Epithelial cell of proximal tubule (primary cell): ENCODE measurements around the gene CCDC13. TPM values are rescaled to one million over a fixed set of nuclear protein-coding genes. Genes with fewer than 3 reads are reported as not detected.
"Not testable (repeated sequence)": the region's sequence is repeated elsewhere in the genome, so short reads cannot be mapped to it uniquely, and the experiment has no call there.

Experiments used
- DNase-seq: peaks from one replicate; pipeline ENCODE4 v3.0.0-alpha.2; 2011; ENCODE audit warnings: low read depth
- H3K4me3 ChIP-seq: 2 replicates; pipeline ENCODE4 v1.5.1; 2011; ENCODE audit warnings: low read depth, mild to moderate bottlenecking, low read length
- total RNA-seq: library from RNA; depleted of rRNA; stranded (reverse); fragments of >200 nt; gene quantifications from 2 replicates; pipeline ENCODE4 v1.2.3, GENCODE V29; 2015
- TF ChIP-seq, protein P1 (sequence below): conservative IDR thresholded peaks from 2 replicates; pipeline ENCODE4 v1.5.1; 2012; ENCODE audit warnings: low read depth, mild to moderate bottlenecking, low read length

CCDC13 gene
- total RNA-seq, 1 donor from 2014 or later: 1.7 TPM

DNA sequence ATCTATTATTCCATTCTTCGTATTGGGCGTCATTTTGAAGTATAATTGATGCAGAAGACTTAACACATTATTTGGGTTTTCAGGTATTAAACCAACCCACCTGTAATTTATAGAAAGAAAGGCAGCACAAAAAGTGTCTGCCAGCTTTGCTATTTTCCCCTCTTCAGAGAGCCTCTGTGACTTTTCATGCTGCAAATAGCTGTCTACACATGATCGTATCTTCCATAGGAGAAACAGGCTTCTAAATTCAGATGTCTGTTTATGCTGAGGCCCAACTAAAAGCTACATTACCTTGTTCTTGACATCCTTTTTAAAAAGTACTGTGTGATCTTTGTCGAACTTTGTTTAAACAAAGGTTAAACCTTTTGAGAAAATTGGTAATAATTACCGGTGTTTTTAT, 41.2 kb upstream of the CCDC13 start:
- TF ChIP-seq, protein P1, sequence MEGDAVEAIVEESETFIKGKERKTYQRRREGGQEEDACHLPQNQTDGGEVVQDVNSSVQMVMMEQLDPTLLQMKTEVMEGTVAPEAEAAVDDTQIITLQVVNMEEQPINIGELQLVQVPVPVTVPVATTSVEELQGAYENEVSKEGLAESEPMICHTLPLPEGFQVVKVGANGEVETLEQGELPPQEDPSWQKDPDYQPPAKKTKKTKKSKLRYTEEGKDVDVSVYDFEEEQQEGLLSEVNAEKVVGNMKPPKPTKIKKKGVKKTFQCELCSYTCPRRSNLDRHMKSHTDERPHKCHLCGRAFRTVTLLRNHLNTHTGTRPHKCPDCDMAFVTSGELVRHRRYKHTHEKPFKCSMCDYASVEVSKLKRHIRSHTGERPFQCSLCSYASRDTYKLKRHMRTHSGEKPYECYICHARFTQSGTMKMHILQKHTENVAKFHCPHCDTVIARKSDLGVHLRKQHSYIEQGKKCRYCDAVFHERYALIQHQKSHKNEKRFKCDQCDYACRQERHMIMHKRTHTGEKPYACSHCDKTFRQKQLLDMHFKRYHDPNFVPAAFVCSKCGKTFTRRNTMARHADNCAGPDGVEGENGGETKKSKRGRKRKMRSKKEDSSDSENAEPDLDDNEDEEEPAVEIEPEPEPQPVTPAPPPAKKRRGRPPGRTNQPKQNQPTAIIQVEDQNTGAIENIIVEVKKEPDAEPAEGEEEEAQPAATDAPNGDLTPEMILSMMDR: no peak
- DNase-seq: no peak
- no peak overlapping the region for H3K4me3 ChIP-seq

DNA sequence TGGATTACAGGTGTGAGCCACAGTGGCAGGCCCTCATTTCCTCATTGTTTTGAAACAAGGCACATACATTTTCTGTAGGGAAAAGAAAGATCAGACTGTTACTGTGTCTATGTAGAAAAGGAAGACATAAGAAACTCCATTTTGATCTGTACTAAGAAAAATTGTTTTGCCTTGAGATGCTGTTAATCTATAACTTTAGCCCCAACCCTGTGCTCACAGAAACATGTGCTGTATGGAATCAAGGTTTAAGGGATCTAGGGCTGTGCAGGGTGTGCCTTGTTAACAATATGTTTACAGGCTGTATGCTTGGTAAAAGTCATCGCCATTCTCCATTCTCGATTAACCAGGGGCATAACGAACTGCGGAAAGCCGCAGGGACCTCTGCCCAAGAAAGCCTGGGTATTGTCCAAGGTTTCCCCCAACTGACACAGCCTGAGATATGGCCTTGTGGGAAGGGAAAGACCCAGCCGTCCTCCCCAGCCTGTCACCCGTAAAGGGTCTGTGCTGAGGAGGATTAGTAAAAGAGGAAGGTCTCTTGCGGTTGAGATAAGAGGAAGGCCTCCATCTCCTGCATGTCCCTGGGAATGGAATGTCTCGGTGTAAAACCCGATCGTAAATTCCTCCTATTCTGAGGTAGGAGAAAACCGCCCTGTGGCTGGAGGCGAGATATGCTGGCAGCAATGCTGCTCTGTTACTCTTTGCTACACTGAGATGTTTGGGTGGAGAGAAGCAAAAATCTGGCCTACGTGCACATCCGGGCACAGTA, 38.2 kb upstream of the CCDC13 start:
- DNase-seq, H3K4me3 ChIP-seq: not testable (repeated sequence)

DNA sequence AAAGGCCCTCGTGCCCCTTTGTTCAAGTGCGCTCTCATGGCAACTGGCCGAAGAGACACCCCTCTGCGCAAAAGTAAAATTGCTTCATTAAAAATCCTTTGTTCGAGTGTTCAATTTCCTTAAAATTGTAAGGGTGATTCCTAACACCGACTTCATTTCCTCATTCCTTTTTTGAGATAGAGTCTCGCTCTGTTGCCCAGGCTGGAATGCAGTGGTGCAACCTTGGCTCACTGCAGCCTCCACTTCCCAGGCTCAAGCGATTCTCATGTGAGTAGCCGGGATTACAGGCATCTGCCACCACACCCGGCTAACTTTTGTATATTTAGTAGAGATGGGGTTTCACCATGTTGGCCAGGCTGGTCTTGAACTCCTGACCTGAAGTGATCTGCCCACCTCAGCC, 37.7 kb upstream of the CCDC13 start:
- not testable (repeated sequence) for DNase-seq

DNA sequence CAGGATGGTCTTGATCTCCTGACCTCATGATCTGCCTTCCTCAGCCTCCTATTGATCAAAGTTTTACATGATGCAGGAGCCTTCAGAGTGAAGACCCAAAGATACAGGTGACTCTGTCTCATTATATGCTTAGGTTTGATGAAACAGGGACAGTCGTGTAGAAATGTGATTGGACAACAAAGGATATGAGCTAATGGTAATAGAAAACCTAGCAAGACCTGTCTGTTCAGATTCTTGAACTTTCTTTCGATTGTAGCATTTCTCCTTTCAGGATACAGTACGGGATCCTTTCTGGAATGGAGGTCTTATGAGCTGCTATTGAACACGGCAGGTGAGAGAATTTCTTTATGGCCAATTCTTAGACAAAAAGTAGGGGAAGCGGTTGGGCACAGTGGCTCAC, 36.1 kb upstream of the CCDC13 start, which contains the start of gene ACKR2:
Gene ACKR2 (plus strand): TSS at position 244 of the 400 bp plus-strand sequence. CDS start 55,058 bp downstream, outside the sequence.
- no peak for DNase-seq
- no peak within 1 kb of the TSS for H3K4me3 ChIP-seq
- TF ChIP-seq, protein P1: no peak

More for the DNA sequence above, 37.7 kb upstream of the CCDC13 start:
- H3K4me3 ChIP-seq: not testable (repeated sequence)

DNA sequence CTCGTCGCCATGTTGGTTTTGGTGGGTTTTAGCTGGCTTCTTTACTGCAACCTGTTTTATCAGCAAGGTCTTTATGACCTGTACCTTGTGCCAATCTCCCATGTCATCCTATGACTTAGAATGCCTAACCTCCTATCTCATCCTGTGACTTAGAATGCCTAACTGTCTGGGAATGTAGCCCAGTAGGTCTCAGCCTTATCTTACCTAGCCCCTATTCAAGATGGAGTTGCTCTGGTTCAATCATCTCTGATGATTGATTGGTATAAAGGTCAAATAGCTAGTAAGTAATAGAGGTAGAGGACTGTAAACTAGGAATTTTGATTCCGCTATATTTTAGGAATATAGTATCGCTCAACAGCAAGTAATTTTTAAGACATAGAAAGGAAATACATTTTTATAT, 34.9 kb upstream of the CCDC13 start:
- H3K4me3 ChIP-seq: no peak overlapping the region
- TF ChIP-seq, protein P1: no peak
- DNase-seq: no peak

DNA sequence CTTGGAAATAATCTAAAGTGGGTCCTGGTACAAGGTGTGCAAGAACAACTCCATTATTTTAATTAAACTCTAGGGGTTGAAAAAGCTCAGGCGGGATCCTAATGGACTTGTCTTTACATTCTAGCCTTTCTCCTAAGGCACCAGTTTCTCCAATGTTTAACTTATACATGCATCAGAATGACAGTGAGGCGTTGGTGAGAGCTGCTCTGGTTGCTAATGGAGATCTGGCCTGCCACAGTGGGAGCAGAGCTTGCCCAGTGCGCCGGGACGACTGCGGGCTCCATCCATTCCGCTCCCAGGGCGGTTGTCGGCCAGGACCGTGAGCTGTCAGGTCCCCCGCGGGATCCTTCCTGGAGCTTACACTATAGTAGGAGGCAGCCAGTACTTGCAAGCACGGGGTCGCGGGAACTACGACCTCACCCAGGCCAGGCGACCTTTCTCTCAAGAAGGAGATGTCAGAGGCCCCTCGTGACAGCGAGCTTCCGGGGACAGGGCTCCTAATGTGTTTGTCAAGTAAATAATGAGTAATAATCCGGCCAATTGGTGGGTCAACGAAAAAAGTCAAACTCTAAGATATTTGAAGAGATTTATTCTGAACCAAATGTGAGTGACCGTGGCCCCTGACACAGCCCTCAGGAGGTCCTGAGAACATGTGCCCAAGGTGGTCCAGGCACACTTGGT, 32.2 kb upstream of the CCDC13 start:
- DNase-seq: no peak
- TF ChIP-seq, protein P1: no peak
- H3K4me3 ChIP-seq: peak overlapping the region; percentile 65

DNA sequence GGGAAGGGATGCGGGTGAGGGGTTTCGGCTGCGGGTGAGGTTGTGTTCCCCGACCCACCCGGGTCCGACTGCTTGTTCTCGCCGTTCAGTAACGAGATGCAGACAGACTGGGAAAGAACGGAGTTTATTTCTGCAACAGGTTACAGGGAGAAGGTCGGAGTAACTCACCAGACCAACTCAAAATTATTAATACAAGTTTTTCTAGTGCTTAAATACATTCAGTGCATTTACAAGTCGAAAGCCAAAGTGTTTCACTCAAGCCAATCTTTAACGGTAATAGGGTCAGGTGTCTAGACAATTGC, 31.7 kb upstream of the CCDC13 start:
- peak overlapping the region; percentile 65 for H3K4me3 ChIP-seq
- TF ChIP-seq, protein P1: no peak
- no peak for DNase-seq
